HUDEP-2 (cell line): Measurements from ENCODE around the gene ZNF787.
"Not testable (repeated sequence)": the region's sequence is repeated elsewhere in the genome, so short reads cannot be mapped to it uniquely, and the experiment has no call there.

ENCODE experiments used
- DNase-seq, 76 experiments: peaks; one replicate each; lab custom pipeline; 2025; ENCODE audit not compliant: unreplicated experiment in 76 of 76; lab: John Stamatoyannopoulos, UW

ZNF787 gene

DNA sequence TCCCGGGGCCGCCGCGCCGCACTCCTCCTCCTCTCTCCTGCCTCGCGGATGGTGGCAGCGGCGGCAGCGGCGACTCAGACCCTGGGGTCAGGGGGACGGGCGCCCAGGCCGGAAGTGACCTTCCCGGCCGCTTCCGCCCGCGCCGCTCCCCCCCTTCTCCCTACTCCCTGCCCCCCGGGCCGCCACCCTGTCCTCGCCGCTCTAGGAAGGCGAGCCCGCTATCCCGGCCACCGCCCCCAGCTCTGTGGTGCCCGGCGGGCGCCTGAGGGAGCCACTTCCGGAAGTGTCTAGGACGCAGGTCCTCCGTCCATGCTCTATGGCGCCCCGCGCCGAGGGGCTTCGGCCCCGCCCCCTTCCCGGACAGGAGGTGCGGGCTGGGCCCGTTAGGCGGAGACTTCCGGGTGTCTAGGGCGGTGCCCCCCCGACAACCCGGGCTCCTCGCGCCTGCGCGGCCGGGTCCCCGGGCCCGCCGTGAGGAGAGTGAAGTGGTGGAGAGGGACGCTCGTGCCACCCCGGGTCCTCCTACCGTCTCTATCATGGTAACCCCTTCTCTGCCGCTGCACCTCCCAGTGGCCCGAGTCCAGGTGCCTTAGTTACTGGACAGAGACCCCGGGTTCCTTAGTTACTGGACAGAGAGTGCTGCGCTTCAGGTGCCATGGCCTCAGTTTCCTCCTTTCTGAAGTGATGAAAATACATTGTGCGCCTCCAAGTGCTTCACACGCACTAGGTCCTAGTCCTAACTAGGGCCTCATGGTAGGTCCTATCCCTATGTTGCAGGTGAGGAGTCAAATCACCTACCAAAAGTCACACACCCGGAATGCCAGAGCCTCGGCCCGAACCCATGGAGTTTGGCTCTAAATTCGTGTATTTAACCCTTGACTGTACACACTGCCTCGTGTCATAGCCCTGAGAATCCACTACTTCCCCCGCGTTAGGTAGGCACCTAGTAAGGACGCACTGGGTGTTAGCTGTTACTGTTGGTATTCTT, at the start of gene ZNF787:
ZNF787 (minus strand) TSS at position 116 of the 988 bp plus-strand sequence. CDS start 18,078 bp downstream, outside the sequence.
- DNase-seq, result peak; percentile 80 to 100 (median 99)

DNA sequence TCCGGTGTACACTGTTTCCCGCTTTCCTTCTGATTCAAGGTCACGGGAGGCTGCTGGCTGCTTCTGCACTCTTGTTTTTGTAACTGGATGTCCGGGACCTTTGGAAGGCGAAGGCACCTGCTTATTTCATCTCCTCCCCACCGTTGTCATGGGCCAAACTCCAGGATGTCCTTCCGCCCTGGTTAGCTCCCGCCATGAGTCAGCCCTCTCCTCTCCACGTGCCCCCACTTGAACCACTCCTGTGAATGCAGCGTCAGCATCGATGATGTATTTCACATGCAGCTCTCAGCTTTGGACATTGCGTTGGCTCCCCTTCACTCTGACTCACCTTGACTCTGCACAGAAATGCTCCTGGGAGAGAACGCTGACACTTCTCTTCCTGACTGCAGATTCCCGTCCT, 49.2 kb upstream of the ZNF787 start:
- no peak for DNase-seq

GRCh38 chr19:56167064-56167578, 46.0 kb upstream of the ZNF787 start:
- DNase-seq, result peak in 2 of 76 experiments; percentile 4 to 7

DNA sequence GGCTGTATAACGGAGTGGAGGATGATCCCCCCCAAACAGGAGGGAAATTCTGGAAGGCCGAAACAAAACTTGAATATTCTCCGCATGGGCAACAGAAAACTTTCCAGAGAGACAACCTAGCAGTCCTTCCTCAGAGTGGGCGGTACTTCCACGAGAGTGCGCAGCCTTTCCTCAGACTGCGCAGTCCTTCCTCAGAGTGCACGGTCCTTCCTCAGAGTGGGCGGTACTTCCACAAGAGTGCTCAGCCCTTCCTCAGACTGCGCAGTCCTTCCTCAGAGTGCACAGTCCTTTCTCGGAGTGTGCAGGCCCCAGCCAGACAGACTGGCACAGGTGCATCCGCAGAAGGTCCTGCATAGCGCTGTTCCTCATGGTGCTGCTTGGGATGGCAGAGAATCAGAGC, 42.0 kb upstream of the ZNF787 start:
- DNase-seq, result no peak

DNA sequence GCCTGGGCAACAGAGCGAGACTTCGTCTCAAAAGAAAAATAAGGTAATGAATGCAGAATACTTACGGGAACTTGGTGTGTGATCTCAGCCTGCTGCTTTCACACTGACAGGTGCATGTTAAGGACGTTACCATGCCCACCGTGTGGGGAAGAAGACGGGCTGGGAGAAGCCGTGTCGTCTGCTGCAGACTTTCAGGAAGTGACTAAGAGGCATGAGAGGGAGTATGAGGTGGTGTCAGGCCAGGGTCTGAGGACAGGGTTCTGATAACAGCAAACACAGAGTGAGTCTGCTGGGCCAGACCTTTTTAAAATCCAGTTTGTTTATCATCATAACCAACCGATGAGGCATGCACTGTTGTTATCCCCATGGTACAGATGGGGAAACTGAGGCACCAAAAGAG, 41.2 kb upstream of the ZNF787 start:
- peak in 6 of 76 experiments; percentile 7 to 39 (median 33) for DNase-seq

DNA sequence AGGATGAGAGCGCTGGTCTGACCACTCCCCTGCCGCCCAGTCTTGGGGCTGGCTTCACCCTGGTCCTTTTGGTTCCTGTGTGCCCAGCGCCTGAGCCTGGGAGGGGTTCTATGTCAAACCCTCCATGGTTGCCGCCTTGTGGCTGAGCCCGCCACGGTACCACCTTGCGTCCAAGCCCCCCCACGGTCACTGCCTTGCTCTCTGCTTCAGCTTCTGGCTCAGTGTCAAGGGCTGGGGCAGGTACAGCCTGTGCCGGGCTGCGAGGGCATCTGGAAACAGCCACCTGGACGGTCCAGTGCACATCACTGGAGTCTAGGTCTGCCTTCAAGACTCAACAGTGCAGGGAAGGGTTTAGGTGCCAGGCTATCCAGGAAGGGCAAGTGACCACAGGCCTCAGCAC, 40.4 kb upstream of the ZNF787 start:
- DNase-seq, result no peak

GRCh38 chr19:56159622-56160271, 38.7 kb upstream of the ZNF787 start:
- no peak for DNase-seq

- DNase-seq, result no peak
Observed at GRCh38 chr19:56159009-56159559, 38.0 kb upstream of the ZNF787 start.

DNA sequence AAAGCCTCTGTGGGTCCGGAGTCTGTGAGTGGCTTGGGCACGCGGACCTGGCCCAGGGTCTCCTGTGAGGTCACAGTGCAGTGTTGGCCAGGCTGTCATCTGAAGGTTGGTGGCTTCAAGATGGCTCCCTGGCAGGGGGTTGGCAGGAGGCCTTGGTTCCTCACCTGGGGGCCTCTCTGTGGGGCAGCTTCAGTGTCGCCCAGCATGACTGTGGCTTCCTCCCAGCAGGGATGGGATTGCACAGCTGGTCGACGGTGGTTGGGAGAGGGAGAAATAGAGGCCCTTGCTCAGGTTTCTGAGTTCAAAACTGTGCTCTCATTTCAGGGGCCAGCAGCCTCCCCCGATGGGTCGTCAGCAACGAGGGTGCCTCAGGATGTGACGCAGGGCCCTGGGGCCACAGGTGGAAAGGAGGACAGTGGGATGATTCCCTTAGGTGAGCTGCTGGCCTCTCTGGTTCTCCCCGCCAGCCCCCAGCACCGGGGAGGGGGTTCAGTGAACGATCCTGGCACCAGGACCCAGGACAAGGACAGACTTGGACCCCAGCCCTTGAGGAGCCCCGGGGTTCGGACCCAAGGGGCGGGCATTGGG, 37.2 kb upstream of the ZNF787 start:
- DNase-seq, result no peak

GRCh38 chr19:56156768-56157167, 35.7 kb upstream of the ZNF787 start:
- no peak for DNase-seq

DNA sequence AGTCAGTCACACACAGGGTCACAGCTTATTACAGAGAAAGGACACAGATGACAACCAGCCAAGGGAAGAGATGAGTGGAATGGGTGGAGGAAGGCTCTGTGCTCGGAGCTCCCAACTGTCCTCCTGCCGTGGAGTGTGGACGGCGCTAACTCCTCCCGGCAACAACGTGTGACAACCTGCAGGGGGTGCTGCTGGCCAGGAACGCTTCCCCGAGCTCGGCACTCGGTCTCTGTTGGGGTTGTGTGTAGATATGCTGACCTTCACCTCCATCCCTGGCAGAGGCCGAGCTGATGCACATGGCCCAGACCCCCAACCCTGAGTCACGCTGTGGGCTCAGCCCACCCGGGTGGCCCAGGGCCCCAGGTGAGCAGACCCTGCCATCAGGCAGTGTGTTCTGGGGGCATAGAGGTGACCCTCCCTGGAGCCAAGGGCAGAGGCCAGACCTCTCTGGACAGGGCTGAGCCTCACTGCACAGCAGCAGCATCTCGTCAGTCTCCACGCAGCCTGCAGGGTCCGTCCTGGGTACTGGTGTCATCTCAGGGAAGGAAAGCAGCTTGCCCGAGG, 34.1 kb upstream of the ZNF787 start:
- peak in 8 of 76 experiments; percentile 9 to 23 (median 10) for DNase-seq

DNA sequence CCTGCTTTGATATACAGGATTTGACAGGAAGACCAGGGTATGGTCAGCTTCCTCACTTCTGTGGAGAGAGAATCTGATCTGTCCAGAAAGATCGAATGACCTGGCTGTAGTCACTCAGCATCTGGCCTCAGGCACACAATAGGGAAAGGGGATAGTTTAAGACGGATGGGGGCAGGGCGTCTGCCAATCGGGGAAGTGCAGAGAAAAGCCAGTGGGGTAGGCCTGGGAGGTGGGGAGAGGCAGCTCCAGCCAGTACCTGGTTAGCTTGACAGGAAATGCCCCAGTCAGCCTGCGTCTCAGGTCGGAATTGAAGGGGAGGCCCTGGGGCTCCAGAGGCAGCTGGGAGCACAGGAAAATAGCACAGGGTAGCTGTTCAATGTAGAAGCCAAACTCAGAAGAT, 32.4 kb upstream of the ZNF787 start:
- DNase-seq, result no peak

- DNase-seq, result no peak
Observed at GRCh38 chr19:56152644-56153043, 31.5 kb upstream of the ZNF787 start.

GRCh38 chr19:56150358-56150757, 29.3 kb upstream of the ZNF787 start:
- DNase-seq, result no peak

DNA sequence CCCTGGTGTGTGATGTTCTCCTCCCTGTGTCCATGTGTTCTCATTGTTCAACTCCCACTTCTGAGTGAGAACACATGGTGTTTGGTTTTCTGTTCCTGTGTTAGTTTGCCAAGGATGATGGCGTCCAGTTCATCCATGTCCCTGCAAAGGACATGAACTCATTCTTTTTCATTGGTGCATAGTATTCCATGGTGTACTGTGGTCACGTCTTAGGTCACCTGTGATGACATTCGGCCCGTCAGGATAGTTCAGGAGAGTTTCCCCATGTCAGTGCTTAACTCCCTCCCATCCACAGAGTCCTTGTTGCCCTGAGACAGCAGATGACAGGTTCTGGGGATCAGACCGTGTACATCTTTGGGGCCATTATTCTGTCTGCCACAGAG, 28.6 kb upstream of the ZNF787 start:
- no peak for DNase-seq

- DNase-seq, result not testable (repeated sequence)
Observed at GRCh38 chr19:56148955-56149655, 28.0 kb upstream of the ZNF787 start.

DNA sequence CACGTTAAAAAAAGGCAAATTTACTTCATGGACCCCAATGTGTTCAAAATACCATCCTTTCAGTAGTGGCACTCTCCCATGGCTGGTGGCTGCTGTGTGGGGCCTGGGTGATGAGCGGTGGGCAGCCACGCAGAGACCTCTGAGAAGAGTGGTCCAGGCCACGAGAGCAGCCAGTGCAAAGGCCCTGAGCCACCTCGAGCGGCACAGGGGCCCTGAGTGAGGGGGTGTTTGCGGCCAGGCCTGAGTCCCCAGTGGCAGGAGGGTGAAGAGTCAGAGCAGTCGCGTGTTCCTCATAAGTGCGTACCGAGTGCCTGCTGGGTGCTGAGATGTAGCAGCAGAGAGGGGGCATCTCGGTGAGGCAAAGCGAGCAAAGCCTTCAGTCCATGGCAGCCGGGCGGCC, 27.0 kb upstream of the ZNF787 start:
- DNase-seq, result no peak

GRCh38 chr19:56147307-56147706, 26.2 kb upstream of the ZNF787 start:
- no peak for DNase-seq

DNA sequence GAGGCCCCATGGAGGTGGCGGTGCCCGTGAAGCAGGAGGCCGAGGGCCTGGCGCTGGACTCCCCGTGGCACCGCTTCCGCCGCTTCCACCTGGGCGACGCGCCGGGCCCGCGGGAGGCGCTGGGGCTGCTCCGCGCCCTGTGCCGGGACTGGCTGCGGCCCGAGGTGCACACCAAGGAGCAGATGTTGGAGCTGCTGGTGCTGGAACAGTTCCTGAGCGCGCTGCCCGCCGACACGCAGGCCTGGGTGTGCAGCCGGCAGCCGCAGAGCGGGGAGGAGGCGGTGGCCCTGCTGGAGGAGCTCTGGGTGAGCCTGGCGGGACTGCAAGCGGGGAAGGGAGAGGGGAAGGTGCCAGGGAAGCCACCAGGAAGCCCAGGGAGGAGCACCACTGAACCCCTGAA, 25.8 kb upstream of the ZNF787 start:
- DNase-seq, result no peak

DNA sequence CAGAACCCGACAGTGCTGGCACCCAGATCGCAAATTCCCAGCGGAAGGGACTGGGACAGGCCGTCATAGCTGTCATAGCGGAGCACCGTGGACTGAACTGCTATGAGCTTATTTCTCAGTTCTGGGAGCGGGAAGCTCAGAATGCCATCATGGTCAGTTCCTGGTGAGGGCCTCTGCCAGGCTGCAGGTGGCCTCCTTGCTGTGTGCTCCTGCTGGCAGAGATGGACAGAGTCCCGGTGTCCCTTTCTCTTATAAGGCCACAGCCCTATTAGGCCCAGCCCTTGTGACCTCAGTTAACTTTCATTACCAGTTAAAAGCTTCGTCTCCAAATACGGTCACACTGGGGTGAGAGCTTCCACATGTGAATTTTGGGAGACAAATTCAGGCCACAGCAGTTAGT, 24.6 kb upstream of the ZNF787 start:
- DNase-seq, result no peak
